GM12801 (cell line): Measurements from ENCODE around the gene CAMKMT.

ENCODE experiments used
- TF ChIP-seq, protein P1 (sequence below): IDR thresholded peaks from one replicate; pipeline ENCODE4 v1.5.1; 2011; ENCODE audit warnings: control low read depth; ENCODE audit not compliant: insufficient read length; ENCODE audit errors: extremely low read depth

CAMKMT gene

GRCh38 chr2:44620189-44620990 is 258.6 kb downstream of the CAMKMT start:
- TF ChIP-seq, protein P1, sequence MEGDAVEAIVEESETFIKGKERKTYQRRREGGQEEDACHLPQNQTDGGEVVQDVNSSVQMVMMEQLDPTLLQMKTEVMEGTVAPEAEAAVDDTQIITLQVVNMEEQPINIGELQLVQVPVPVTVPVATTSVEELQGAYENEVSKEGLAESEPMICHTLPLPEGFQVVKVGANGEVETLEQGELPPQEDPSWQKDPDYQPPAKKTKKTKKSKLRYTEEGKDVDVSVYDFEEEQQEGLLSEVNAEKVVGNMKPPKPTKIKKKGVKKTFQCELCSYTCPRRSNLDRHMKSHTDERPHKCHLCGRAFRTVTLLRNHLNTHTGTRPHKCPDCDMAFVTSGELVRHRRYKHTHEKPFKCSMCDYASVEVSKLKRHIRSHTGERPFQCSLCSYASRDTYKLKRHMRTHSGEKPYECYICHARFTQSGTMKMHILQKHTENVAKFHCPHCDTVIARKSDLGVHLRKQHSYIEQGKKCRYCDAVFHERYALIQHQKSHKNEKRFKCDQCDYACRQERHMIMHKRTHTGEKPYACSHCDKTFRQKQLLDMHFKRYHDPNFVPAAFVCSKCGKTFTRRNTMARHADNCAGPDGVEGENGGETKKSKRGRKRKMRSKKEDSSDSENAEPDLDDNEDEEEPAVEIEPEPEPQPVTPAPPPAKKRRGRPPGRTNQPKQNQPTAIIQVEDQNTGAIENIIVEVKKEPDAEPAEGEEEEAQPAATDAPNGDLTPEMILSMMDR: no peak

DNA sequence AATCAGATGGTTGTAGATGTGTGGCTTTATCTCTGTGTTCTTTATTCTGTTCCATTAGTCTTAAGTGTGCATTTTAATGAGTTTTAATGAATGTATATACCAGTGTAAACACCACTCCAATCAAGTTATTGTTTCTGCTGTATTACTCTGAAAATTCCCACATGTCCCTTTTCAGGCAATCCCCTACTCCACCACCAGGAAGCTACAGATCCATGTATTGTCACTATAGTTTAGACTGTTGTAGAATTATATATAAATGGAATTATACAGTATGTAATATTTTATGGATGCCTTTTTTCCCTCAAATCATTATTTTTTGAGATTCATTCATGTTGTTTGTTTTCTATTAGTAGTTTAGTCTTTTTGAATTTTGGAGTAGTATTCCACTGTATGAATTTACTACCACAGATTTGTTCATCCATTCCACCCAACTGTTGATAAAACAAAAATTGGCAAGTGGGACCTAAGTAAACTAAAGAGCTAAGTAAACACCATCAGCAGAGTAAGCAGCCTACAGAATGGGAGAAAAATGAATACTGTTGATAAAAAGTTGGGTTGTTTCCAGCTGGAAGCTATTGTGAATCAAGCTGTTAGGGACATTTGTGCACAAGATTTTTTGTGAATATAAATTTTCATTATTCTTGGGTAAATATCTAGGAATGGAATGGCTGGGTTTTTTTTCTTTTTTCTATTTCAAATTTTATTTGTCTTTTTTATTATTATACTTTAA is 262.0 kb downstream of the CAMKMT start:
- TF ChIP-seq, protein P1: no peak

- TF ChIP-seq, protein P1: no peak
These were observed 266.6 kb downstream of the CAMKMT start for GRCh38 chr2:44628297-44628696.

- TF ChIP-seq, protein P1: no peak
These were observed 271.4 kb downstream of the CAMKMT start for GRCh38 chr2:44632931-44633689.

- TF ChIP-seq, protein P1: no peak
These were observed 274.0 kb downstream of the CAMKMT start for GRCh38 chr2:44635725-44636124.

DNA sequence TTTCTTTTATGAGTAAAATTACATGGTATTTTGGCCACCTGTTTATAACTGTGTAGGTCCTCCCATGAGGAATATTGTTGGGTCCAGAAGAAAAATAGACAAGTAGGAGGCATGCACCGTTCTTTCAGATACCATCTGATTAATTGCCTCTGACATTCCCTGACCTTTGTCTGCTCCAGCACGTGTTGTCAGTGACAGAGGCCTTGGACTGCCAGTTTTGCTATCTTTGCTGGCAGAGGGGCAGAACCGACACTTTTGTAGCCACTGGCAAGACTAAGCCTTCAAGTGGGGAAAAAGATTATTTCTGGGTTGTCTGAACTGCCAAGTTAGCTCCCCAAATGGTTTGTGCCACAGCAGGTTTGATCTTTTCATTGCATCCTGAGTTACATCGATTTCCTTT is 276.9 kb downstream of the CAMKMT start:
- TF ChIP-seq, protein P1: no peak

DNA sequence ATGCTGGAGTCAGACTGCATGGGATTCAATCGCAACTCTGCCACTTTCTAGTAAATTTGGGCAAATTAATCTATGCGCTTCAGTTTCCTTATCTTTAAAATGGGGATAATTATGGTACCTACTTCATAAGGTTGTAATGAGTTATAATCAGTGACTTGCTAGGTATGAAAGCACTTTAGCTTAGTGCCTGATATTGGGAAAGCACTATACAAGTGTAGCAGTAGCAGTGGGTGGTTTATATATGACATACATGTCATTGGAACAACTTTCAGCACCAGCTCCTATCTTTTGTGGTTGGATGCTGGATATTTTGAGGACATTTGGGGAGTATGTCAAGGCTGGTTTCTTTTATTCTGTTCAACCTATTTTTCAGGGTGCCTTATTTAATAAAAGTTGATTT is 277.7 kb downstream of the CAMKMT start:
- TF ChIP-seq, protein P1: no peak
